Fibroblast of the conjunctiva (primary cell): ENCODE results near the gene C9orf43.
"Not testable (repeated sequence)": the region's sequence is repeated elsewhere in the genome, so short reads cannot be mapped to it uniquely, and the experiment has no call there.

Experiments used
- DNase-seq: peaks from one replicate; pipeline ENCODE4 v3.0.0-alpha.2; 2010; ENCODE audit warnings: low read depth

Gene C9orf43, protein sequence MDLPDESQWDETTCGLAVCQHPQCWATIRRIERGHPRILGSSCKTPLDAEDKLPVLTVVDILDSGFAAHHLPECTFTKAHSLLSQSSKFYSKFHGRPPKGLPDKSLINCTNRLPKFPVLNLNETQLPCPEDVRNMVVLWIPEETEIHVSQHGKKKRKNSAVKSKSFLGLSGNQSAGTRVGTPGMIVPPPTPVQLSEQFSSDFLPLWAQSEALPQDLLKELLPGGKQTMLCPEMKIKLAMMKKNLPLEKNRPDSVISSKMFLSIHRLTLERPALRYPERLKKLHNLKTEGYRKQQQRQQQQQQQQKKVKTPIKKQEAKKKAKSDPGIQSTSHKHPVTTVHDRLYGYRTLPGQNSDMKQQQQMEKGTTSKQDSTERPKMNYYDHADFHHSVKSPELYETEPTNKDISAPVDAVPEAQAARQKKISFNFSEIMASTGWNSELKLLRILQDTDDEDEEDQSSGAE

DNA sequence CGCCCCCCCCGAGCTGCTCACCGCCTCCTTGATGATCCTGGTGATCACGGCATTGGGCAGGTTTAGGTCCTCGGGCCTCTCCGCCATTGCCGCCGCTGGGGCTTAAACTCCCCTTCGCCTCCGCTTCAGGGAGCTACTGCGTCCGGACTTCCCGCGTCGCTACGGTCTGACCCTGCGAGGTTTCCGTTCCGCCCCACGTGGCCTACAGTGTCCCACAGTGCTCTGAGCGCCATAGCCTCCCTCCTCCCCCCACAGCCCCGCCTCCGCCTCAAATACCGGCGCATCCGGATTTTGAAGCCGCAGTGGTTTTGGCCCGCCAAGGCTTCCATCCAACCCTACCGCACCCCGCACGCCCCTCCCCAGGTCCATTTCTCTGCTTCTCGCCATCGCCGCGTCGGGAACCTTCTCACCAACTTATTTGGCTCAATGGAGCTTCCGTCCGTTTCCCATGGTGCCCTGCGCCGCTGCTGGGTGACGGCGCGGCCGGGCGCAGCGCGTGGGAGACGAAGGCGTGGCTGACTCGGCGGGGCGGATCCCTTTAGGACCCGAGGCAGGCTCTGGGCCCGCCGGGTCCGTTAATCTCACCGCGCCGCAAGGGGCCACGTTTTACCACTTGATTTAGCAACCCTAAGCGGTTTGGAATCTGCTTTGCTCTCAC lies at the start of gene C9orf43, which contains the start of gene POLE3:
TSS of gene C9orf43 (plus strand) at position 541 of the 658 bp plus-strand sequence. CDS start 2,747 bp downstream, outside the sequence.
TSS of gene POLE3 (minus strand) at position 469 of the 658 bp plus-strand sequence. CDS start at position 87, 382 bp downstream.
- peak; percentile 90 for DNase-seq

DNA sequence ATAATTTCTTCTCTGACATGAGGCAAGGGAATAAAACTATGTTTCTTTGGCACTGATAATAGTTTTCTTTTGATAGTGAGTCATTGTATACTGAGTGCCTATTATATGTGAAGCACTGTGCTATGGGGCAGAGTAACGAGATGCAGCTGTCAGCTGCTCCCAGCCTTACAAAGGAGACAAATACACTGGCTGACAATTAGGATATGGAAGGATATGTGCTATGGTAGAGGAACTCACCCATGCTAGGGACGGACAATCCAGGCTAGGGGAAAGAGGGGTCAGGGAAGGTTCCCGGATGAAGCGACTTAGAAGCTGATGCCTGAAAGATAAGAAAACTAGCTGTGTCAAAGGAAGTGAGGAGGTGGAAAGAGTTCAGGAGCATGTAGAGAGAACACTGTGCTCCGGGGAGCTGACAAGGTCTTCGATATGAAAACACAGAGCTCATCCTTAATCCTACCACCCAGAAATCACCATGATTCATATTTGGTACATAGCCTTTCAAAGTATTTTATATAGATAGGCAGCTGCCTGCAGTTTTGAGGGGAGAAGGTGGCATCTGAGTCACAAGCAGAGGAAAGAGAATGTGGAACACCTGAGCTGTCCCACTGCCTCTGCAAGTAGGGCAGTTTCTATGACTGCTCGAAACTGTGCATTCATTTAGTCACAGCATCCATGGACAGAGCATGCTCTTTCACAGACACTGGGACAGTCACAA lies 49.1 kb upstream of the C9orf43 start:
- DNase-seq: peak; percentile 27

DNA sequence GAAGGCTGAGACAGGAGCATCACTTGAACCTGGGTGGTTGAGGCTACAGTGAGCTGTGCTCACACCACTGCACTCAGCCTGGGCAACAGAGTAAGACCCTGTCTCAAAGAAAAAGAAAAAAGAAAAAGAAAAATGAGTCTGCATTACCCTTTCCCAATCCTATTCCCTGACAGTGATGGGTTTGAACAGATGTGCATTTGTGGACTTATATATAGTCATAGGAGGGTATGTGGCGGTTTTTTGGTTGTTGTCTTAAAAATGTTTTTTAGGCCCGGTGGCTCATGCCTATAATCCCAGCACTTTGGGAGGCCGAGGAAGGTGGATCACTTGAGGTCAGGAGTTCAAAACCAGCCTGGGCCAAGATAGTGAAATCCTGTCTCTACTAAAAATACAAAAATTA lies 47.2 kb upstream of the C9orf43 start:
- DNase-seq: no peak

DNA sequence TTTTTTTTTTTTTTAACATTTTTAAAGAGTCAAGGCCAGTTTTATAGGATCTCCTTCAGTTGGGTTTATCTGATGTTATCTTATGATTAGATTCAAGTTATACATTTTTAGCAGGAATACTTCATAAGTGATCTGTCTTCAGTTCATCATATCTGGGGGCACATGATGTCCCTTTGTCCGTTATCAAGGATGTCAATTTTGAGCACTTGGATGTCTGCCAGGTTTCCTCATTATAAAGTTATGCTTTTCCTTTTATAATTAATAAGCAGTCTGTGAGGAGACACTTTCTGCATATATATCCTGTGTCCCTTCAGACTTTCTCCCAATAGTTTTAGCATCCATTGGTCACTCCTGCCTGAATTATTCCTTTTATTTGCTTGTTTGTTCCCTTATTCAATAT lies 45.6 kb upstream of the C9orf43 start:
- DNase-seq: no peak

DNA sequence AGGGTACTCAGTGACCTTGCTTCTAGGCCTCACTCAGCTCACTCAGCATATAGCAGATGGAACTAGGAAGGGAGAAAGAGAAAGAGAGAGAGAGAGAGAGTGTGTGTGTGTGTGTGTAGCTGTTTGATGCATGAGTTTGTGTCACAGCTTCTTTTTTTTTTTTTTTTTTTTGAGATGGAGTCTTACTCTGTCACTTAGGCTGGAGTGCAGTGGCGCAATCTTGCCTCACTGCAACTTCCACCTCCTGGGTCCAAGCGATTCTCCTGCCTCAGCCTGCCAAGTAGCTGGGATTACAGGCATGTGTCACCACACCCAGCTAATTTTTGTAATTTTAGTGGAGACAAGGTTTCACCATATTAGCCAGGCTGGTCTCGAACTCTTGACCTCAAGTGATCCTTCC lies 44.9 kb upstream of the C9orf43 start:
- not testable (repeated sequence) for DNase-seq

DNA sequence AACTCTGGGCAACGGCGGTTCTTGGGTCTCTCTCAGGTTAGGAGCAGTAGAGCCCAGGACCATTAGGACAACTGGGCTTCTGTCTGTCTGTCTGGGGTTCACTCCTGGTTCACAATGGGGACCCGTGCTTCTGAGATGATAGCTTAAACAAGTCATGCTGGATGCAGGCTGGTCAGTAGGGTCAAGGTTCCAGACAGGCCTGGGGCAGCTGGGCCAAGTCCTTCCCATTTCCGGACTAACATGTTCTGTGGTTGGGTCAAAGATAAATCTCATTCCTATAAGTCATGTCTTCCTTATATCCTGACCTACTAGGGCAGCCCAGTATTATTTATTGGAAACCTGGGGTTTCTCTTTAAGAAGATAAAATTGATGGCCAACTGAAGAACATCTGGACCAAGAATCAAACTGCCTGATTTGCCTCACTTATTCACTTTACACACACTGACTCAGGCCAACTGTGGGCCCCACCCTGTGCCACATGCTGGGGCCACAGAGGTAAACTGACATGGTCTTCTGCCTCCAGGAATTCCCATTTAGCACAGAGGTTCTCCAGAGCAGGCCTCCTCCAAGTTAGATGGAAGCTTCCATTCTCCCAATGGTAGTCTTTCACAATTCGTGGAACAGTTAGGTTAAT lies 42.1 kb upstream of the C9orf43 start:
- no peak for DNase-seq

DNA sequence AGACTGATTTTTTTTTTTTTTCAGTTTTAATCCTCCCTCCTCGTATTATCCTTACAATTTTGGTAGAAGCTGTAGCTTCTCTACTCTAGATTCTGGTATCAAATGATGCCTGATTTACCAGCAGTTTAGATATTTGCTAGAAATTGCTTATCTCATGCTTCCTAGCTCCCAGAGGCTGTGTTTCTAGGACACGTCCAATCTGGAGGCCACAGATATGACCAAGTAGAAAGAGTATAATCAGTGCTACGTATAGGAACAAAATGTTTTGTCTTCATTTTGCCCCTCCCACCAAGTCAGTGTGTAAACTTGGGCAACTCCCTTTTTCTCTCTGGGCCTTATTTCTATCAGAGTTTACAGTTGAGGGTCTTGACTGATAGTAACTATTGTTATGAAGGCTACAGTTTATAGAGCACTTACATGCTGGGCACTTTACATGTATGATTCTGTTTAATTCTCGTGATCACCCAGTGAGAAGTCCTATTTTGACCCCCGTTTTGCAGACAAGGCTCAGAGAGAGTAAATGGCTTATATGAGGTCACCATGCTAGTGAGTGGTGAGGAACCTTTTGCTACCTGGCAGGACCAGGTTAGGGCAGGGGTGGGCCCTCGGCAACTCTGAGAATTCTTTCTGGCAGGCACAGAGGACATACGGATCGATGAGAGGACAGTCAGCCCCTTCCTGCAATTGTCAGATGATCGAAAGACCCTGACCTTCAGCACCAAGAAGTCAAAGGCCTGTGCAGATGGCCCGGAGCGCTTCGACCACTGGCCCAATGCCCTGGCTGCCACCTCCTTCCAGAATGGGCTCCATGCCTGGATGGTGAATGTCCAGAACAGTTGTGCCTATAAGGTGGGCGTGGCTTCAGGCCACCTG lies 41.3 kb upstream of the C9orf43 start:
- no peak for DNase-seq

DNA sequence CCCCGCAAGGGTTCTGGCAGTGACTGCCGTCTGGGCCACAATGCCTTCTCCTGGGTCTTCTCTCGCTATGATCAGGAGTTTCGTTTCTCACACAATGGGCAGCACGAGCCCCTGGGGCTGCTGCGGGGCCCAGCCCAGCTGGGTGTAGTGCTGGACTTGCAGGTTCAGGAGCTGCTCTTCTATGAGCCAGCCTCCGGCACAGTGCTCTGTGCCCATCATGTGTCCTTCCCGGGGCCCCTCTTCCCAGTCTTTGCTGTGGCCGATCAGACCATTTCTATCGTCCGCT lies 40.7 kb upstream of the C9orf43 start:
- no peak for DNase-seq

DNA sequence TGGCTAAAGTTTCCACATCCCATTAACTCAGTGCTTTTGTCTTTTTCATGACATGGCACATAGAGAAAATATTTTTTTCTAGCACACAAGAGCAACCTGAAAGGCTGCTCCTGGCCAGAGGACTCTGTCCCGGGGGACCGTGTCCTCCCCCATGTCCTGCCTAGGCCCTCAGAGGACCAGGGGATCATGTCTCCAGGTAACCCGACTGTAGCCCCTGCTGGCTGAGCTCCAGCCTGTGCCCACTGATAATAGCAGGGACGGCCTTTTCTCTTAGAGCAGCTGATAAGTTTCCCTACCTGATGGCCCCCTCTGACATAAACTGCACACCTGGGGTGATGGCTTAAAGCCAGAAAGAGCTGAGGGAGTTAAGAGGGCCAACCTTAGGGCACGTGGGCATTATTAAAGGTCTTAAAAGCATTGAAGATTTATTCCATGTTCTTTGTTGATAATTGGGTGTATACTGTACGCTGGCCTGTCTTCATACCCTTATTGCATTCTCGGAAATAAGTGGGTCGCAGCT lies 39.7 kb upstream of the C9orf43 start:
- DNase-seq: no peak

DNA sequence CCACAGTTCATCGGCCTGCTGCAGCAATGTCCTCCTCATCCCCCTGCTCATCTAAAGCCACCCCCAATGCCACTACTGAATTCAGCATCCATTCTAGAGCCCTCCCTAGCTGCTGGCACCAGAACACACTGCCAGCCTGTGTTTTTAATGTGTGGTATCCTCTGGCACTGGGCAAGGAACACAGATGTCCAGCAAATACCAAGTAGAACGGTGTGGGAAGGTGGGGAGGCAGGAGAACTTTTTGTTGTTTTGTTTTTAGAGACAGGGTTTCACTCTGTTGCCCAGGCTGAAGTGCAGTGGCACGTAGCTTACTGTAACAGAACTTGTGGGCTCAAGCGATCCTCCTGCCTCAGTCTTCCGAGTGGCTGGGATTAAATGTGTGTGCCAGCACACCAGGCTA lies 38.5 kb upstream of the C9orf43 start:
- no peak for DNase-seq

DNA sequence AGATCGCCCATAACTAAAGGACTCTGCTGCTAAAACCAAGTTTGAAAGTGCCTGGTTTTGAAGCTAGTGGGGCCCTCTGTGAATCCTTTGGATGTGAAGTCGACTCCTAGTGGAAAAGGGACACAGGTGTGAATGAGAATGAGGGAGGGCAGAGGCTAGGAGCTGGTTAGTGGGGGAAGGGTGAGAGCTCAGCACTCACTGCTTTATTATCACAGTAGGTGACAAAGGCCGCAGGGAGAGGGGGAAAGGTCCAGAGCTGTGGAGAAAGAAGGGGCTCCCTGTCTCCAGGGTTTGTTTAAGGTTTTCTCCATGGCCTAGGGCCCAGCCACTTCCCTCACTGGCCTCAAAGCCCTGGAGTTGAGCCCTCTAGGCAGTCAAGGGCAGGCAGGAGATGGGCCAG lies 37.3 kb upstream of the C9orf43 start:
- no peak for DNase-seq

DNA sequence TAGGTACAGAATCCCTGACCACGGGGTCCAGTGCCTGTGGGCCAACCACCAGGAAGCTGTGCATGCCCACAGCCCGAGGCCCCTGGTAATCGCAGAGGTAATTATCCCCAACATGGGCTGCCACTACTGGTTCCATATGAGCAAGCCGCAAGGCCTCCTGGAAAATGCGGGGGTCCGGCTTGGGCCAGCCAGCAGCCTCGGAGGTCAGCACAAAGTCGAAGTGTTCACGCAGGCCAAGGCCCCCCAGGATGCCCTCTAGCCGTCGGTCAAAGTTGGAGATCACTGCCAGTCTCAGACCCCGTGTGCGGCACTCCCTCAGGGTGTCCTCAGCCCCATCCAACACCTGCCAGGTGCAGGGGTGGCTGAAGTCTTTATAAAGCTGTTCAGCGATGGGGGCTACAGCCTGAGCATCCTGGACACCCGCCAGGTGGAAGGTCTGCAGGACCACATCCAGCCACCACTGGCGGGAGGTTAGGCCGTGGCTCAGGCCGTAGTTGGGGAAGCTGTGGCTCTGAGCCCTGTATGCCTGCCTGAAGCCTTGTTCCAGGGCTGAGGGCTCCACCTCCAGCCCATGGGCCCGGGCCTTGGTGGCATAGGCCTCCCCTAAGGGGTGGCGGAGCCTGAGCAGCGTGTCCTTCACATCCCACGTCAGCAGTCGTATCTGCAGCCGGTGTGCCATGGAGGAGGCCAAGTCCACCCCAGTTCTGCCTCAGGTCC lies 36.7 kb upstream of the C9orf43 start:
- DNase-seq: no peak

DNA sequence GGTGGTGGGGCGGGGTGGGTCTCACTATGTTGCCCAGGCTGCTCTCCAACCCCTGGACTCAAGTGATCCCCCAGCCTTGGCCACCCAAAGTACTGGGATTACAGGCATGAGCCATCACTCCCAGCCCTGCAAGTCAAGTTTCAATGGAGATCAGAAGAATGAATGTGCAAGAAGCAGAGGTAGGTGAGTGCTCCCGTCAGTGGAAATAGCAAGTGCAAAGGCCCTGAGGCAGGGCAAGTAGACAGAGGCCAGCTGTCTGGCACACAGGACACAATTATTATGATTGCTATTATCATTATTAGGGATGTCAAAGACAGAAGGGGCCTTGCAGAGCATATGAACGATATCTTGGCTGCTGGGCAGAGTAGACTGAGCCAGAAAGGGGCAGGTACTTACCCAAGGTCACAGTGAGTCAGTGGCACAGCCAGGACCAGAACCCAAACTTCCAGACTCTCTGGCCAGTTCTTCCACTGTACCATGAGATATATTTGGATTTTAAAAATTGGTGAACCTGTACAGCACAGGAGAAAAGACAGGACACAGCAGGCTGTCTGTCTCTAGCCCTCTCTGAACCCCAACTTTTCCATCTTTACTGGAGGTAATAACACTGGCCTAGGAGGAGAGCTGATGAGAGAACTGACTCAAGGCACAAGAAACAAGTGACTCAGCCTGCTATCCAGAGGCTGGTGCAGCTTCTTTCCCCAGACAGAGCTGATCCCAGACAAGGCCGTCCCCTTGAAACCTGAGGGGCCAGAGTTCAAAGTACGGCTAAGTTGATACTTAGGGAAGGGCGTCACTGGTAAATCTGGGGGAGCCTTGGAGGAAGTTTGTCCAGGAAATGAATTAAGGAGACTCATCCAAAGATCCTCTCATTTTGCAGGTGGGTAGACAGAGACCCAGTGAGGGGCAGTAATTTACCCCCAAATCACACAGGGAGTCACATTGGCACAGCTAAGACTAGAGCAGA lies 35.2 kb upstream of the C9orf43 start:
- no peak for DNase-seq

DNA sequence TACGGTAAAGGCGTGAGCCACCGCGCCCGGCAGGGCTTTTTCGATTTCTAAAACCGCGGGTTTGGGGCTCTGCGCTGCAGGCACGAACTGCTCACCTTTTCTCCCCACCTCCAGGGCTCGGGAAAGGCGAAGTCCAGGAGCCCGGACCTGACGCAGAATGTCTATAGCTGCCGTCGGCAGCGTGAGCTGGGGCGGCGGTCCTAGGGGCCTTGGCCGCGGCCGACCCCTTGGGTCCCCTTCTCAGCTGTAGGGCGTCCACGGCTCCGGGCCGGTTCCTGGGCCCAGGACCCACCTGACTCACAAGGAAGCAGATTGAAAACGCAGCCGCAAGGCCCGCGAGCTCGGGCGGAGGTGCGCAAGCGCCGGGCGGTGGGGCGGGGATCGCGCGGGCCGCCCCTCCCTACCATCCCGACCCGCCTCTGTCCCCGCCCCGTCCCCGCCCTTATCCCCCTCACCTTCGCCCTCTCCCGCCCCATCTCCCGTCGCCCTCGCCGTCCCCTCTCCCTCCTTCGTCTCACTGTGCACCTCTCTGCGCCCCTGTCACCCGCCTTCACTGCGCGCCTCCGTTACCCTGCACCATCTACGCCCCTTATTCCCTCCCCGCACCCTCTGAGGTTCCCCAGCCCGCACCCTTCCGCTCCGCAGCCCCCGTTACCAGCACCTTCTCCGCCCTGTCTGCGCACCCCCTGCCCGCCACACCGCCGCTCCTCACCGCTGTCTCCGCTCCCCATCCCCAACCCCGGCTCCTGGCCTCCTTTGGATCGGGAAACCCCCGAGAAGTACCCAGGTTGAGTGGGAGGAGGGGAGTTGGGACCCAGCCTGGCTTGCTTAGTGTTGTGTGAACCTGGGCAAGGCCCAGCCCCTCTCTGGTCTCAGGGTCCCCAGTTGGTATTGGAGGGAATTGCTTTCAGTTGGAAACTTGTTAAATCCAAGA lies 33.6 kb upstream of the C9orf43 start, which contains the start of gene HDHD3:
TSS of gene HDHD3 (minus strand) at position 353 of the 934 bp plus-strand sequence. CDS start 2,632 bp downstream, outside the sequence.
- peak; percentile 31 for DNase-seq

DNA sequence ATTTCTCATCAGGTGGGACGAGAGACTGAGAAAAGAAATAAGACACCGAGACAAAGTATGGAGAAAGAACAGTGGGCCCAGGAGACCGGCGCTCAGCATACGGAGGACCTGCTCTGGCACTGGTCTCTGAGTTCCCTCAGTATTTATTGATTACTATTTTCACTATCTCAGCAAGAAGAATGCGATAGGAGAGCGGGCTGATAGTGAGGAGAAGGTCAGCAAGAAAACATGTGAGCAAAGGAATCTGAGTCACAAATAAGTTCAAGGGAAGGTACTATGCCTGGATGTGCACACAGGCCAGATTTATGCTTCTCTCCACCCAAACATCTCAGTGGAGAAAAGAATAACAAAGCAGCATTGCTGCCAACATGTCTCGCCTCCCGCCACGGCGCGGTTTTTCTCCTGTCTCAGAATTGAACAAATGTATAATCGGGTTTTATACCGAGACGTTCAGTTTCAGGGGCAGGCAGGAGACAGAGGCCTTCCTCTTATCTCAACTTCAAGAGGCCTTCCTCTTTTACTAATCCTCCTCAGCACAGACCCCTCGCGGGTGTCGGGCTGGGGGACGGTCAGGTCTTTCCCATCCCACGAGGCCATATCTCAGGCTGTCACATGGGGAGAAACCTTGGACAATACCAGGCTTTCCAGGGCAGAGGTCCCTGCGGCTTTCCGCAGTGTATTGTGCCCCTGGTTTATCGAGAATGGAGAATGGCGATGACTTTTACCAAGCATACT lies 31.3 kb upstream of the C9orf43 start:
- not testable (repeated sequence) for DNase-seq

DNA sequence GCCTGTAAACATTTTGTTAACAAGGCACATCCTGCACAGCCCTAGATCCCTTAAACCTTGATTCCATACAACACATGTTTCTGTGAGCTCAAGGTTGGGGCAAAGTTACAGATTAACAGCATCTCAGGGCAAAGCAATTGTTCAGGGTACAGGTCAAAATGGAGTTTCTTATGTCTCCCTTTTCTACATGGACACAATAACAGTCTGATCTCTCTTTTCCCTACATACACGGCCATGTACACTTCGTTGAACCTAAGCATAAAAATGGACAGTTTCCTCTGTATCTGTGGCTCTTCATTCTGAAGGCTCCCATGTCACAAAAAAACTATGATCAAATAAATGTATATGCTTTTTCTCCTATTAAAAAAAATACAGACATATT lies 30.7 kb upstream of the C9orf43 start:
- DNase-seq: not testable (repeated sequence)

DNA sequence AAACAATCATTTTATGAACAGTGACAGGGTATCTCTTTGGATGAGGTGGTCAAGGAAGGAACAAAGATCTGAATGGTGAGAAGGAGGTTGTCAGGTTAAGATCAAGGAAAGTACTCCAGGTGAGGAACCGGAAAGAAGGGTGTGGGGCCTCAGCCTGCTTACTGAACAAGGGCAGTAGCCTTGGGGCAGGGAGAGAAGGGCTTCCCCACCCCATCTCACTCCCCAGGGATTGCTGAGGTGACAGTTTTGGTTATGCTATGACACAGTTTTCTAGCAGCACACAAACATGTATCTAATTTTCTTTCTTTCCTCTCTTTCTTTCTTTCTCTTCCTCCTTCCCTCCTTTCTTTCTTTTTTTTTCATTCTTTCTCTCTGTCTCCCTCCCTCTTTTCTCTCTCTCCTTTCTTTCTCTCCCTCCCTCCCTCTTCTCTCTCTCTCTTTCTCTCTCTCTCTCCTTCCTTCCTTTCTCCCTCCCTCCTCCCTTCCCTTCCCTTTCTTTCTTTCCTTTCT lies 29.6 kb upstream of the C9orf43 start:
- no peak for DNase-seq
